T-helper 17 cell (primary cell): ENCODE results near the gene IL9R. TPM values are rescaled to one million over a fixed set of nuclear protein-coding genes. Genes with fewer than 3 reads are reported as not detected.
"Not testable (repeated sequence)": the region's sequence is repeated elsewhere in the genome, so short reads cannot be mapped to it uniquely, and the experiment has no call there.

Source experiments
- ATAC-seq: fragments of 150-1000 bp; cut with Tn5 transposase; 2 replicates; pipeline ENCODE4 v1.10.0; 2021; ENCODE audit warnings: mild to moderate bottlenecking, moderate library complexity
- DNase-seq, 3 donors: peaks; one replicate each; pipeline versions ENCODE4 v3.0.0 to v3.0.0-alpha.2; 2020 to 2021
- H3K9me3 ChIP-seq: one replicate; pipeline ENCODE4 v1.7.0; 2013; ENCODE audit warnings: low read length, mild to moderate bottlenecking; ENCODE audit not compliant: control insufficient read depth, poor library complexity, severe bottlenecking
- H3K27ac Mint-ChIP-seq: one replicate; pipeline ENCODE4 v1.8.0; 2022; ENCODE audit warnings: mild to moderate bottlenecking, moderate library complexity, mixed read lengths
- H3K27me3 Mint-ChIP-seq: one replicate; pipeline ENCODE4 v1.8.0; 2022; ENCODE audit warnings: mixed read lengths
- H3K36me3 Mint-ChIP-seq: one replicate; pipeline ENCODE4 v1.8.0; 2022; ENCODE audit warnings: low read depth, mixed read lengths
- H3K4me1 Mint-ChIP-seq: one replicate; pipeline ENCODE4 v1.8.0; 2022; ENCODE audit warnings: mild to moderate bottlenecking, mixed read lengths
- H3K4me3 Mint-ChIP-seq: one replicate; pipeline ENCODE4 v1.8.0; 2022; ENCODE audit warnings: mild to moderate bottlenecking, moderate library complexity, mixed read lengths
- total RNA-seq, 4 donors: library from RNA in 2 of 4; stranded (reverse) in 2 of 4; gene quantifications; one replicate each; pipeline ENCODE4 v1.2.3 and lab custom pipeline; 2022 to 2026

The IL9R gene
- total RNA-seq, 2 donors from 2014 or later, result 2.8 TPM

DNA sequence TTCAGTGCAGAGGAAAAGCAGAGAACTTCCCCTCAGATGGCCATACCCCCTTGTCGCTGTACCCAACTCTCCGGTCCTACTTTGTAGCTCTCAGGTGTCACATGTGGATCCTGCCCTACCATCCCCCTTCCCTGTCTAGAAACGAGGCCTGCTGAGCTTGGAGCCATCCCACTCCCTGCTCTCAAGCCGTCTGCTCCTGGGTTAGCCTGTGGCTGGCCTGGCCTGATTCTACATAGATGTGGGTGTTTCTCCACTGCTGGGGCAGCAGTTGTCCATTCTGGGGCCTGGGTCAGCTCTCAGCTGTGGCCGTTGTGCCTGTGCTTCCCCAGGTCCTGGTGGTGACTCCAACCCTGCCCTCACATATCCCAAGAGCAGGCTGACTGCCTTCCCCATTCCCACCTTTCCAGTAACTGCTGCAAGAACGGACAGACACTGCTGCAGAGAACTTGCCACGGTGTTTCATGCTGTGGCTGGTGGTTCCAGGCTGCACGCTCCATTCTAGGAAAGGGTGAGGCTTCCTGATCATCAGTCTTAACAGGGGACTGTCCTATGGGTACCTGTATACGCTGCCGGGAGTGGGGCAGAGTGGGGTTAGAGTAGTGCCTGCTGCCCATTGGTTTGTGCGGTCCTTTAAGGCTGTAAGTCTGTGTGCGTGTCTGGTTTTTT lies 3.6 kb downstream of the IL9R start:
- ATAC-seq (no peak), DNase-seq (no peak)
- peak overlapping the region; percentile 74 for H3K27ac Mint-ChIP-seq
- no peaks in the 10 kb centered on the region for H3K27me3 Mint-ChIP-seq
- H3K36me3 Mint-ChIP-seq, result no peaks in the 10 kb centered on the region
- peak overlapping the region; percentile 5 for H3K4me3 Mint-ChIP-seq
- no peaks in the 10 kb centered on the region for H3K9me3 ChIP-seq
- H3K4me1 Mint-ChIP-seq, result peaks cover 16% of the 10 kb centered on the region

GRCh38 chrX:156001667-156002021 lies 4.1 kb downstream of the IL9R start:
- Mint-ChIP-seq H3K36me3 (no peaks in the 10 kb centered on the region), H3K4me1 (peaks cover 16% of the 10 kb centered on the region), H3K4me3 (peak overlapping the region; percentile 5), H3K27ac (peak overlapping the region; percentile 74), H3K27me3 (no peaks in the 10 kb centered on the region)
- DNase-seq, result no peak
- H3K9me3 ChIP-seq, result no peaks in the 10 kb centered on the region
- peak; percentile 27 for ATAC-seq

- ATAC-seq (no peak), DNase-seq (no peak)
- H3K36me3 Mint-ChIP-seq, result no peaks in the 10 kb centered on the region
- H3K9me3 ChIP-seq, result no peaks in the 10 kb centered on the region
- no peak overlapping the region for H3K4me3 Mint-ChIP-seq
- peaks cover 16% of the 10 kb centered on the region for H3K4me1 Mint-ChIP-seq
- H3K27me3 Mint-ChIP-seq, result no peaks in the 10 kb centered on the region
- no peak overlapping the region for H3K27ac Mint-ChIP-seq
Observed at GRCh38 chrX:156002507-156002906, 5.0 kb downstream of the IL9R start.

DNA sequence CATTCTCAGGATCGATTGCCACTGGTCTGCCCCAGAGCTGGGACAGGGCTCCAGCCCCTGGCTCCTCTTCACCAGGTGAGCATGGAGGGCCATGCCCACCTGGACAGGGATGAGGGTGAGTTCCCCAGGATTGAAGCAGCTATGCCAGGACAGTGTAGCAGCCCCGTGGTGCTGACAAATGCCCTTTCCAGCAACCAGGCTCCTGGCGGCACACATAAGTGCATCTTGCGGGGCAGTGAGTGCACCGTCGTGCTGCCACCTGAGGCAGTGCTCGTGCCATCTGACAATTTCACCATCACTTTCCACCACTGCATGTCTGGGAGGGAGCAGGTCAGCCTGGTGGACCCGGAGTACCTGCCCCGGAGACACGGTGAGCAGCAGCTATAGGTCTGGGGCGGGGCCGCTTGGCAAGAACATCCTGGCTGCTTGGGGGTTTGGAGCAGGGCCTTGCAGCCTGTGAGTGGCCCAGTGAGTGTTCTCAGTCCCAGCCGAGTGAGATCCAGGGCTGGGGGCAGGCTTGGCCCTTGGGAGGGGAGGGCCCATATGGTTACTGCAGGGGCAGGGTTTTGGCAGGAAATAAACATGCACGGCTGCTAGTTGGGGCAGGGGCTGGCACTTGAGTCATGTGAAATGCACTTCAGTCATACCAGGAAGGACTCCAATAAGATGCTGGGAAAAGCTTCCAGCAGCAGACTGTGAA lies 6.1 kb downstream of the IL9R start:
- no peak overlapping the region for H3K27ac Mint-ChIP-seq
- H3K4me1 Mint-ChIP-seq, result peaks cover 14% of the 10 kb centered on the region

DNA sequence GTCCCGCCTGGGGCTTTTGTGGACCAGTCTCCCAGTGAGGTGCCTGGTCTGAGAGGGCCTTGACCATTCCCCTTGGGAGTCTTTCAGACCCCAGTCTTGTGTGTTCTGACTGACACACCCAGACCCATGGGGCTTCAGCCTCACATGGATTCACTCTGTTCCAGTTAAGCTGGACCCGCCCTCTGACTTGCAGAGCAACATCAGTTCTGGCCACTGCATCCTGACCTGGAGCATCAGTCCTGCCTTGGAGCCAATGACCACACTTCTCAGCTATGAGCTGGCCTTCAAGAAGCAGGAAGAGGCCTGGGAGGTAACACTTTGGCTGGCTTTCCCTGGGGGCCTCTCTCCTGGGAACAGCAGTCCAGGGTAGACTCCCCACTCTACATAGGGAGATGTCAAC lies 6.8 kb downstream of the IL9R start:
- Mint-ChIP-seq H3K27me3 (no peaks in the 10 kb centered on the region), H3K4me1 (peaks cover 14% of the 10 kb centered on the region), H3K36me3 (no peaks in the 10 kb centered on the region), H3K27ac (no peak overlapping the region), H3K4me3 (no peak overlapping the region)
- no peaks in the 10 kb centered on the region for H3K9me3 ChIP-seq
- DNase-seq, result no peak
- ATAC-seq, result no peak

More for the DNA sequence above, 6.1 kb downstream of the IL9R start:
- no peaks in the 10 kb centered on the region for H3K36me3 Mint-ChIP-seq
- peak overlapping the region; percentile 25 for H3K4me3 Mint-ChIP-seq
- no peaks in the 10 kb centered on the region for H3K9me3 ChIP-seq
- H3K27me3 Mint-ChIP-seq, result no peaks in the 10 kb centered on the region
- ATAC-seq (no peak), DNase-seq (no peak)

- Mint-ChIP-seq H3K27ac (no peak overlapping the region), H3K27me3 (no peaks in the 10 kb centered on the region), H3K4me3 (peak overlapping the region; percentile 0), H3K36me3 (no peaks in the 10 kb centered on the region), H3K4me1 (peaks cover 14% of the 10 kb centered on the region)
- DNase-seq, result no peak
- H3K9me3 ChIP-seq, result no peaks in the 10 kb centered on the region
- no peak for ATAC-seq
Observed at GRCh38 chrX:156004740-156005139, 7.2 kb downstream of the IL9R start.

DNA sequence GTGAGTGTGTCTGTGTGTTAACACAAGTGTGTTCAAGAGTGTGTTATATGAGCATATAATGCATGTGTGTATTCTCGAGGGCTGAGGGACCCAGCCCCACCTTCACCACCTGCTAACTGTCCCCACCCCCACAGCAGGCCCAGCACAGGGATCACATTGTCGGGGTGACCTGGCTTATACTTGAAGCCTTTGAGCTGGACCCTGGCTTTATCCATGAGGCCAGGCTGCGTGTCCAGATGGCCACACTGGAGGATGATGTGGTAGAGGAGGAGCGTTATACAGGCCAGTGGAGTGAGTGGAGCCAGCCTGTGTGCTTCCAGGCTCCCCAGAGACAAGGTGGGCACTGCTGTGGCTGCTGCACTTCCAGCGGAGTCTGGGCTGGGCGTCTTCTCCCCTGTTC lies 7.6 kb downstream of the IL9R start:
- no peak overlapping the region for H3K27ac Mint-ChIP-seq
- no peaks in the 10 kb centered on the region for H3K36me3 Mint-ChIP-seq
- peaks cover 12% of the 10 kb centered on the region for H3K4me1 Mint-ChIP-seq

DNA sequence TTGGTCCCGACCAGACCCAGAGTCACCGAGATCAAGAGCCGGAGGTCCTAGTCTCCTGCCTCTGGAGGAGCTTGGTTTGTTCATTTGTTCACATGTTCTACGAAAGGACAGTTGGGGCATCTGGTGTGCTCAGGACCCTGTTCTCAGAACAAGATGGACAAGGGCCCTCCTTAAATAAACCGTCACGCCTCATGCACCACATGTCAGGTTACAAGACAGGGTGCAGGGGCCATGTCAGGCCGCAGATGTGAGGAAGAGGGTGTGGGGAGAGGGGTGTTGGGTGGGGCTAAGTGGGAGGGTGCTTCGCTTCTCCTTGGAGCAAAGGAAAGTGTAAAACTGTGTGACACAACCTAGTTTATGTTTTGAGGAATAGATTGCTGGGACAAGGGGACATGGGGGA lies 9.0 kb downstream of the IL9R start:
- not testable (repeated sequence) for DNase-seq, H3K27me3 Mint-ChIP-seq, H3K27ac Mint-ChIP-seq, H3K4me1 Mint-ChIP-seq, H3K9me3 ChIP-seq, ATAC-seq, H3K36me3 Mint-ChIP-seq, H3K4me3 Mint-ChIP-seq

More for the DNA sequence above, 7.6 kb downstream of the IL9R start:
- DNase-seq, result no peak
- H3K27me3 Mint-ChIP-seq, result no peaks in the 10 kb centered on the region
- ATAC-seq, result no peak
- H3K4me3 Mint-ChIP-seq, result no peak overlapping the region
- H3K9me3 ChIP-seq, result no peaks in the 10 kb centered on the region

DNA sequence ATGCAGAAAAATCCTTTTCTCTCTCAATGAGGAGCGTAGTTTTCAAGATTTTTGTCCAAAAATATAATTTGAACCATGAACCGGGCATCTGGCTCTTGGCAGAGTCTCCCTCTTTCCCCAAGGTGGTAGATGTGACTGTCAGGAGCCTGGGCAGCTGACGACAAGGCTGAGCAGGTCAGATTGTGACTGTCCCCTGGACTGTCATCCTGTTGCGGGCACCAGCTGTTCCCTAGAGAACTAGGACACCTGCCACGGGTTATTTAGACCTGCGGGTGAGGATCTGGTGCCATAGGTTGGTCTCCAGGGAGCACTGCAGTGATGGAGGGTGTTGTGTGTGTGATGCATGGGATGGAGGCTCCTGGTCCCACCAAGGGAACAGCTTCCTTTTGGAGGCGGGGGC lies 10.9 kb downstream of the IL9R start:
- H3K4me1 Mint-ChIP-seq, H3K27ac Mint-ChIP-seq, ATAC-seq: not testable (repeated sequence)

DNA sequence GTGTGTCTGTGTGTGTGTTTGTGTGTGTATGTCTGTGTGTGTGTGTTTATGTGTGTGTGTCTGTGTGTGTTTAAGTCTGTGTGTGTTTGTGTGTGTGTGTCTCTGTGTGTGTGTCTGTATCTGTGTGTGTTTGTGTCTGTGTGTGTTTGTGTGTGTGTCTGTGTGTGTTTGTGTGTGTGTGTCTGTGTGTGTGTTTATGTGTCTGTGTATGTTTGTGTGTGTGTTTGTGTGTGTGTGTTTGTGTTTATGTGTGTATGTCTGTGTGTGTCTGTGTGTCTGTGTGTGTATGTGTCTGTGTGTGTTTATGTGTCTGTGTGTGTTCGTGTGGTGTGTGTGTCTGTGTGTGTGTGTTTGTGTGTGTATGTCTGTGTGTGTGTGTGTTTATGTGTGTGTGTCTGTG lies 11.4 kb downstream of the IL9R start:
- no peaks in the 10 kb centered on the region for H3K27me3 Mint-ChIP-seq
- no peaks in the 10 kb centered on the region for H3K9me3 ChIP-seq
- H3K4me3 Mint-ChIP-seq, result no peak overlapping the region
- no peak for DNase-seq
- peaks cover 1% of the 10 kb centered on the region for H3K4me1 Mint-ChIP-seq
- H3K36me3 Mint-ChIP-seq, result no peaks in the 10 kb centered on the region
- H3K27ac Mint-ChIP-seq, result no peak overlapping the region
- ATAC-seq, result no peak

More for the DNA sequence above, 10.9 kb downstream of the IL9R start:
- not testable (repeated sequence) for DNase-seq, H3K36me3 Mint-ChIP-seq, H3K27me3 Mint-ChIP-seq, H3K4me3 Mint-ChIP-seq, H3K9me3 ChIP-seq

GRCh38 chrX:156009691-156010090 lies 12.2 kb downstream of the IL9R start:
- not testable (repeated sequence) for H3K27ac Mint-ChIP-seq, H3K9me3 ChIP-seq, H3K27me3 Mint-ChIP-seq, DNase-seq, H3K4me1 Mint-ChIP-seq, ATAC-seq, H3K36me3 Mint-ChIP-seq, H3K4me3 Mint-ChIP-seq

DNA sequence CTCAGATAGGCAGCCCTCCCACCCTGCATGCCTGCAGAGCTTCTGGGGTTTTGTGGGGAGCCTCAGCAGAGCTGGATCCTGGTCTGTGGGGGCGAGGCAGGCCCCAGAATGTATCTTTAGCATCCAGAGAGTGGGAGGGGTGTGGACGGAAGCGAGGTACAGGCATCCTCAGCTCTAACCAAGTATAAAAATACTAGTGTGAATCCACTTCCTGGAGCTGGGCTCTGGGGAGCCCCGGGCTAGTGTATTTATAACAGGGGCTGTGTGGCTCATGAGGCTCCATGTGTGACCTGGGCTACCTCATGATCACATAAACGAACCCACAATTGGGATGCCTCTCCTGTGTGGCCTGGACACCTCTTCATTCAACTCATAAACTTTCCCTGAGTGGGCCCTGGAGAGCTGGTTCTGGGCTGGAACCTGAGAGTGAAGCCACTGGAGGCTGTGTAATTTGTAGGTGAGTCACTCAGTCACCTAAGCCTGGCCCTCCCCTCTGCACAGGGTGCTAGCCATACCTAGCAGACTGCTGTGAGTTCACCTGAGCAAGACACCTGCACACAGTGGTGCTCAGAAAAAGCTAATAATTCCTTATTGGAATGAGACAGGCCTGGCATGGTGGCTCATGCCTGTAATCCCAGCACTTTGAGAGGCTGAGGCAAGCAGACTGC lies 15.9 kb downstream of the IL9R start:
- H3K27ac Mint-ChIP-seq, DNase-seq, H3K36me3 Mint-ChIP-seq, H3K4me1 Mint-ChIP-seq, ATAC-seq, H3K4me3 Mint-ChIP-seq, H3K27me3 Mint-ChIP-seq, H3K9me3 ChIP-seq: not testable (repeated sequence)

GRCh38 chrX:156019846-156020245 lies 22.4 kb downstream of the IL9R start:
- H3K4me3 Mint-ChIP-seq, H3K36me3 Mint-ChIP-seq: not testable (repeated sequence)

More at GRCh38 chrX:156019846-156020245, 22.4 kb downstream of the IL9R start:
- H3K9me3 ChIP-seq, H3K27me3 Mint-ChIP-seq, DNase-seq, H3K4me1 Mint-ChIP-seq, H3K27ac Mint-ChIP-seq, ATAC-seq: not testable (repeated sequence)
